ENCODE measurements around the gene TCF12.

Gene TCF12

DNA sequence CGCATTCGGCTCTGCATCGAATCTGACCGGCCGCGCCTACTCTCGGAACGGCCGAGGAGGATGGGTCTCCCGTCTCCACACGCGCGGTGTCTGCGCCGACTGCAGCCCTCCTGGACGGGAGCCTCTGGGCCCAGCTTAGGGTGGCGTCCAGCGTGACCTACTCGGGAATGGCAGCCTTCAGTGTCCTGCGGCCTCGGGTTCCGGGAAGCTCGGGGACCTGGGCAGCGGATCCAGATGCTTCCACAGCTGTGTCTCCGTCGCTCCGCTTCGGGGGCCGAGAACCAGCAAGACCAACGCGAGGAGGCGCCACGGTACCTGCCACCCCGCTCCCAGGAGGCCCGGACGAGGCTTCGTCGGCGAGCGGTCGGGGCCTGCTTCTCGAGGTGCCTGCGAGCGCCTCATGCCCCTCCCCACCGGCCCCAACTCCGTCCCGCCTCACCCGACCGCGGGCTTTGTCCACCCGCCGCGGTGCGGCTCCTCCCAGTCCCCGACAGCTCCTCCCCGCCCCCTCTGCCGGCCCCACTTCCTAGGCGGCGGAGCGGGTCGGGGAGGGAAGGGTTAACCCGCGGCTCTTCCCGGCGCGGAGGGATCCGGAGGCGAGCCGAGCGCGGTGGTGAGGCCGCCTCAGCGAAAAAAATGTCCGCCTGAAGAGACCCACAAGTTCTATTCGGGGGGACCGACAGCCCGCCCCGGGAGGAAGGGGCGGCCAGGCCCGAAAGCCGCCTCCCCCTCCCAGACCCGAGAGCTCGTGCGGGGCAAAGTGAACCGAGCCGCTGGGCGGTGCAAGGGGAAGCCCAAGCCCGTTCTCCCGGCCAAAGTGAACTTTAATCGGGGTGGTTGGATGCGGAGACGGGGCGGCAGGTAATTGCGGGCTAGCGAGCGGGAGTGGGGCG, at the start of gene TCF12:
Gene TCF12 (plus strand): TSS at position 599 of the 893 bp plus-strand sequence. CDS start 1,270 bp downstream, outside the sequence.
- DNase-seq (ENCODE audit: low read depth, low spot score), result peak; percentile 73

DNA sequence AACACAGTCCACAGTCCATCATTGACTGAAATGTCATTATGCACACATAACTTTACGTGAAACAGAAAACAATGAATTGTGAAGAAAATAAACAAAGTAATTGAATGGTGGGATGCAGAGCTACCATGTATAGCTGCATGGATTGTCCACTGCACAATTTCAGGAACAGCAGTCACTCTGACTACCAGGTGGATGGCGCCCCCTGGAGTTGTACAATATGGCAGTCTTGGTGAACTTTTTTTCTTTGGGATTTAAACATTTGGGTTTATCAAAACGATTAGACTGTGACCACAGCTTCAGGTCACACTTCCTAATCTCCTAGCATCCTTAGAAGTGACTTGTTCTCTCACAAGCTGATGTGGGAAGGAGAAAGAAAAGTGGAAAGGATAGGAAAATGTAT, 48.9 kb upstream of the TCF12 start:
- no peak for DNase-seq (ENCODE audit: low read depth, low spot score)

DNA sequence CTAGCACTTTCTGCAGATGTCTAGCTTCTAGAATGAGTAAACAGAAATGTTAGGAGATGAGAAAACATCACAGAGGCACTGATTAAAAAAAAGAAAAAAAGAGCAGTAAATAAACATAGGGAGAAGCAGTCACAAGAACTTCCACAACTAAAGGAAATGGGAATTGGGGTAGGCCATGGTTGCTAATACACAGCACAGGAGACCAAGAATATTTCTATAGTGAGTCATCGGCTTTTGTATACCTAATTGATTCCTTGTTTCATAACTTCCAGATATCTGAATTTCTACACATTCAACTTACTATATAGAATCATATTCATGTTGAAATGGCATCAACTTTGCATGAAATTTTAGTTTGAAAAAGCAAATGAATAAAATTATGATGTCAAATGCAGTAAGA, 47.3 kb upstream of the TCF12 start:
- DNase-seq (ENCODE audit: low read depth, low spot score), result no peak

GRCh38 chr15:56871867-56872266, 46.6 kb upstream of the TCF12 start:
- DNase-seq (ENCODE audit: low read depth, low spot score), result no peak

- DNase-seq (ENCODE audit: low read depth, low spot score), result no peak
These were observed 41.0 kb upstream of the TCF12 start for GRCh38 chr15:56877255-56877970.

- no peak for DNase-seq (ENCODE audit: low read depth, low spot score)
These were observed 38.9 kb upstream of the TCF12 start for GRCh38 chr15:56879502-56879901.

DNA sequence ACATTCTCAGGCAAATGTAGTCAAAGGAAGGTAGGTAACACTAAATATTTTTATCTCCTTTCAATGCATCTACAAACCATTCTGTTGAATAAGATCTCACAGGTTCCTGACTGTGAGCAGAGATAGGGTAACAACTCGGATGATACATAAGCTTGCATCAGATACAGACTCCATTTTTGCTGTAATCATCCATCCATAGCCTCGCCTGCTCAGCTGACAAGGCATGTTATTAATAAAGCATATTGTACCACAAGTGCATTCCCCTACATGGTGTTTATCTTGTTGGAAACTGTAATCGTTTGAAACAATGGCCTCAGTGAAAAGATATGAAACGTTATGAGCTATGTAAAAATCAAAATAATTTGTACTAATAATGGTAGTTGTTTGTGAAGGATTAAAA, 35.4 kb upstream of the TCF12 start:
- DNase-seq (ENCODE audit: low read depth, low spot score), result no peak

DNA sequence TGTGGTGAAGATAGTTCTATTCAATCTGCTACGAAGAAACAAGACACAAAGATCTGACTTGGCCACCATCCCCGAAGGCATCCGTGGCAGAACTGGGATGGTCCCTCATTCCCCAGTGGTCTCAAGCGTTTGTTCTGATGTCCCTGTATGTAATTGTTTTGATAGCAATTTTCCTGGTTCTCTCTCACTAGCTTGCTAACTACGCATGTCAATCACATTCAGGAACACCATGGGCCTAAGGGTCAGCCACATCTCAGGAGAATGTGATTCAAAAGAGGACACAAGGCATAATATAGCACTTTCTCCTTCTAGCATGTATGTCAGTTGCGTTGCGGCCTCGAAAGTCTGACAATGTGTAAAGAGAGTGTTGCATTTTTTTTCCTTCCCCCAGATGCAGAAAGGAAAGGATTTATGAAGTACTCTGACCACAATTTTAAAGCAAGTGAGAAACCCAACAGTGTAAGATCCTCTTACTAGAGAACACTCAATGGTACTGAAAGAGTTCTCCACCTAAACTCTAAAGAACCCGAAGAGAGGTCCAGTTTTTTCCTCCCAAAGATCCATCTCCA, 32.0 kb upstream of the TCF12 start:
- DNase-seq (ENCODE audit: low read depth, low spot score), result no peak

GRCh38 chr15:56886932-56887781, 31.3 kb upstream of the TCF12 start:
- peak; percentile 48 for DNase-seq (ENCODE audit: low read depth, low spot score)

DNA sequence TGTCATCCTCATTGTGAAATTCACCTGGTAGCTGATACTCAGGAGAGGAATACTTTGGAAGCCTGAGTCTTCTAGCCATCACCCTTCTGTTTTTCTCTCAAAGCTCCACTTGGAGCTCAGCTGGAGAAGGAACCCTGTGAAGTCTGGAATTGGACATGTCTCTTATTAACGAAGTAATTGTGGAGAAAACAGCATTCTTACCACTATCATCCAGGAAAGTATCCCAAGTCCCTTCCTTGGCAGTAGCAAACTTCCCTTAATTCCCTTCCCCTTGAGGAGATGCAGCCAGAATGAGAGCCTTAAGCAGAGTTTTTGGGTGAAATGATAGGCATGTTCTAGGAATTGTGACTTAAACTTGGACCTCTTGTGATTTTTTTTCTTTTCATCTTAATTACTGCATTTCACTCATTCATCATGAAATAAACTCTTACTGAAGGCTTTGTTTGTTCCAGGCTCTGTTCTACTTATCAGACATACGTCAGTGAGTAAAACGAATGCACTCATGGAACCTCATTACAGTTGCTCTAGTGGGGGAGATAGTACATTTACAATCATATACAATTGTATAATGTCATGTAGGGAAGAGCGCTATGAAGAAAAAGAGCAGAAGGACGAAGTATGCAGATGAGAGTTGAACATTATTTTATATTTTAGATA, 30.5 kb upstream of the TCF12 start:
- DNase-seq (ENCODE audit: low read depth, low spot score), result no peak

GRCh38 chr15:56890038-56890437, 28.4 kb upstream of the TCF12 start:
- DNase-seq (ENCODE audit: low read depth, low spot score), result no peak

GRCh38 chr15:56891852-56892440, 26.5 kb upstream of the TCF12 start:
- DNase-seq (ENCODE audit: low read depth, low spot score), result no peak

DNA sequence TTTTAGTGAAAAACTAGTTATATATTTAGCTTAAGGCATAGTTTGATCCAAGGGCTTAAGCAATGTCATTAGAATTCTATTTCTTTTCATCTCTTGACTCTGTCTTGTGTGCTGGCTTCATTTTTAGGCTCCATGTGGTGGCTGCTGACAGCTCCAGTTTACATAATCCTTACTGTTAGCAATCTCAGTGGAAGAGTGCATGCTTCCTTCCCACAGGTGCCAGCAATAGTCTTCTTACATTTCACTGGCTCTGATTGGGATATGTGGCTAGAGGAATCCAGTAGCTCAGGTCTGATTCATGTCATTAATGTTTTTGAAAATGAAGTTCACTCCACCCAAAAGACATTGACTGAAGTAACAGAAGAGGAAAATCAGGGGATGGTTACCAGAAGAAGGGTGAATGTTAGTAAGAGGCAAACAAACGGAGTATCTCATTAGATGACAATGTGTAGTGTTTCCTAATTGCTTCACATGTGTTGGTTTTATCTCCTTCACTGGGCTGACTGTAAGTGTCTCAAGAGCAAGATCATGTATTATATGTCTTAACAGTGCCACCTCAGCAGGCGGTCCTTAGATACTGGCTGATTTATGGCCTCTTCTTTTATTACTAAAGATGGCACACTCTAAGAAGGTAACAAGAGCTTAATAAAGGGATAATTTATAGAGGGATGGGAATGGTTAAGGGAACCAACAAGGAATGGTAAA, 25.6 kb upstream of the TCF12 start:
- DNase-seq (ENCODE audit: low read depth, low spot score), result no peak

DNA sequence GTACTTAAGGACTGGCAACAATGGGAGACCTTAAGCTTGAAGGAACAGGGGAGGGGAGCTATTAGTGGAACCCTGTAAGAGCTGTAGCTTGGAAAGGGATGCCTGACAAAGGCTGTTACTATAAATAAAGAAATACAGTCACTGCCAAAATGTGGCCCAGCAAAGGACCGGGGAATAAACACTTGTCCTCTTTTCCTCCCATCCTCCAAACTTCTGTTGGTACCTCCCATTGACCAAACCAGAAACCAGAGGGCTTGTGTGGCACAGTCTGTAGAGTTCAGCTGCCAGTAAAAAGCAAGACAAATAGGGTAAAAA, 25.1 kb upstream of the TCF12 start:
- no peak for DNase-seq (ENCODE audit: low read depth, low spot score)

DNA sequence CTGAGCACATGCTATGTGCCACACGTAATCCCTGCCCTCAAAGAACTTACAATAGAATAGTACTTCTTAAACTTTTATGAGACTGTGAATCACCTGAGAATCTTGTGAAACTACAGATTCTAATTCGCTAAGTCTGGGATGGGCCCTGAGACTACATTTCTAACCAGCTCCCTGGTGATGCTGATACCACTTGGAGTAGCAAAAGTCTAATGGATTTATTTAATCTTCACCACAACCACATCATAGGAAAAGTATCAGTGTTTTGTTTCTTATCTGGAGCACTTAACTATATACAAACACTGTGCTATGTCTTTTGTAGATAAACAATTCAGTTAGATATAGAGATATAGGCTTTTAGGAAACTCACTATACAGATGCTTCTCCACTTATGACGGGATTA, 23.8 kb upstream of the TCF12 start:
- DNase-seq (ENCODE audit: low read depth, low spot score), result no peak

GRCh38 chr15:56901931-56902330, 16.5 kb upstream of the TCF12 start:
- DNase-seq (ENCODE audit: low read depth, low spot score), result no peak

GRCh38 chr15:56906766-56907165, 11.7 kb upstream of the TCF12 start:
- DNase-seq (ENCODE audit: low read depth, low spot score), result no peak

- no peak for DNase-seq (ENCODE audit: low read depth, low spot score)
These were observed 7.6 kb upstream of the TCF12 start for GRCh38 chr15:56910801-56911200.

DNA sequence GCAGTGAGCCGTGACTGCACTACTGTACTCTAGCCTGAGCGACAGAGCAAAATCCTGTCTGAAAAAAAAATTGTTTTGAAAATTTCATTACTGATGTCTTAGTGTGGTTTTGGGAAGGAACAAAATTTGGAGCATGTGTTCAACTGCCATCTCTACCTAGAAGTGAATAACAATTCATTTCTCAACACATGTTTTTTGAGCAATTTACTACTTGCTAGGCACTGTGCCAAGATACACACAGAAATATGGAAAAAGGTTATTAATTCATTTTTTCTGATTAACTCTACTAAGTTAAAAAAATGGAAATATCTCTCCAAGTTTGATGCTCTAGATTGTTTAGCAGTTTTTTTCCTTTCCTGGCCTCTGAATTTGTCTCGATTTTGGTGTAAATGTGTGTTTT, 5.2 kb upstream of the TCF12 start:
- DNase-seq (ENCODE audit: low read depth, low spot score), result no peak

GRCh38 chr15:56913670-56914069, 4.8 kb upstream of the TCF12 start:
- DNase-seq (ENCODE audit: low read depth, low spot score), result no peak
